Measurements from ENCODE around the gene SP100.

- TF ChIP-seq CTCF (IDR thresholded peaks at IDR 0.05) (no peak), POLR2A (IDR thresholded peaks at IDR 0.05) (no peak)
Observed at GRCh38 chr2:230496891-230497290, 80.9 kb downstream of the SP100 start.
